Nephron progenitor cell (in vitro differentiated cells): Measurements from ENCODE around the gene ARHGAP33.

Source experiments
- DNase-seq: peaks from one replicate; pipeline ENCODE4 v3.0.0; 2021
- H3K27ac Mint-ChIP-seq: 2 replicates; pipeline ENCODE4 v1.8.0; 2021; ENCODE audit warnings: mild to moderate bottlenecking, moderate library complexity, mixed read lengths
- H3K27me3 Mint-ChIP-seq: 2 replicates; pipeline ENCODE4 v1.8.0; 2021; ENCODE audit warnings: mild to moderate bottlenecking, low read depth, mixed read lengths; ENCODE audit not compliant: poor library complexity
- H3K36me3 Mint-ChIP-seq: 2 replicates; pipeline ENCODE4 v1.8.0; 2021; ENCODE audit warnings: low read depth, mixed read lengths
- H3K4me1 Mint-ChIP-seq: 2 replicates; pipeline ENCODE4 v1.8.0; 2021; ENCODE audit warnings: mixed read lengths
- H3K4me3 Mint-ChIP-seq: 2 replicates; pipeline ENCODE4 v1.8.0; 2021; ENCODE audit warnings: mild to moderate bottlenecking, moderate library complexity, mixed read lengths
- H3K9me3 Mint-ChIP-seq: 2 replicates; pipeline ENCODE4 v1.8.0; 2021; ENCODE audit warnings: mild to moderate bottlenecking, moderate library complexity, mixed read lengths
- TF ChIP-seq, protein P1 (sequence below): fragments of 200-600 bp; sonication (generic); IDR thresholded peaks from 2 replicates; pipeline ENCODE4 v1.5.0; 2021; ENCODE audit warnings: antibody characterized with exemption

Gene ARHGAP33

DNA sequence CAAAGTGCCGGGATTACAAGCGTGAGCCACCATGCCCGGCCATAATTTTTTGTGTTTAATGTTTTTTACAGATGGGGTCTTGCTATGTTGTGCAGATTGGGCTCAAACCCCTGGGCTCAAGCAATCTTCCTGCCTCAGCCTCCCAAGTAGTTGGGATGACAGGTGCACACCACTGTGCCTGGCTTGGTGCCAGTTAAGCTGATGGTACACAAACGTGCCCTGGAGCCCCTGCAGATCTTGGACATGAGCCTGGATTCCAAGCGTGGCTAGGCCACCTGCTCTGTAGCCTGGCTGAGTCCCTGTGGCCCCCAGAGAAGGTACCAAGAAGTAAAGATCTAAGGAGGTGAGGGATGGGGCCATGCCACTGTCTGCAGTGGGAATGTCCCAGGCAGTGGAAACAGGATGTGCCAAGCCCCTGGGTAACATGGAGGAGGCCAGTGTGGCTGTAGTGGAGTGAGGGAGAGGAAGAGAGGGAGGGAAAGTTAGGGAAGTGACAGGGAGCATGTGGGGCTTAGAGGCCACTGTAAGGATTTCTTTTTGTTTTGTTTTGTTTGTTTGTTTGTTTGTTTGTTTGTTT, 30.2 kb downstream of the ARHGAP33 start:
- no peak overlapping the region for H3K27ac Mint-ChIP-seq
- H3K4me3 Mint-ChIP-seq = no peak overlapping the region
- peaks cover 8% of the 10 kb centered on the region for H3K9me3 Mint-ChIP-seq

DNA sequence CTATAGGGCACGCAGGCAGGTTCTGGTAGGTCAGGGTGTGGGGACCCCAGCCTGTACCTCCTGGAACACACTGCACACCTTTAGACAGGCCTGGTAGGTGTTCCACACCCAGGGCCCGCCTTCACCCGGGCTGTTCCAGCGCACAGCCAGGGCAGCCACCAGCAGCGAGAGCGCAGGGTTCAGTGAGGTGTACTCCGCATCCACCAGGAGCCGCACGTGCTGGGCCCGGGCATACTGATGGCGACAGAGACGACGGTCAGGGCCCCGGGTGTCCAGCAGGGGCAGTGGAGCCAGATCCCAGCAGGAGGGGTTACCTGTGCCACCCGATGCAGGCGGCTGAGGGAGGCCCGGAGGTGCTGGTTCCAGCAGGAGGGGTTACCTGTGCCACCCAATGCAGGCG, 31.2 kb downstream of the ARHGAP33 start:
- H3K9me3 Mint-ChIP-seq = peaks cover 5% of the 10 kb centered on the region
- peaks cover 52% of the 10 kb centered on the region for H3K27me3 Mint-ChIP-seq
- TF ChIP-seq, protein P1, sequence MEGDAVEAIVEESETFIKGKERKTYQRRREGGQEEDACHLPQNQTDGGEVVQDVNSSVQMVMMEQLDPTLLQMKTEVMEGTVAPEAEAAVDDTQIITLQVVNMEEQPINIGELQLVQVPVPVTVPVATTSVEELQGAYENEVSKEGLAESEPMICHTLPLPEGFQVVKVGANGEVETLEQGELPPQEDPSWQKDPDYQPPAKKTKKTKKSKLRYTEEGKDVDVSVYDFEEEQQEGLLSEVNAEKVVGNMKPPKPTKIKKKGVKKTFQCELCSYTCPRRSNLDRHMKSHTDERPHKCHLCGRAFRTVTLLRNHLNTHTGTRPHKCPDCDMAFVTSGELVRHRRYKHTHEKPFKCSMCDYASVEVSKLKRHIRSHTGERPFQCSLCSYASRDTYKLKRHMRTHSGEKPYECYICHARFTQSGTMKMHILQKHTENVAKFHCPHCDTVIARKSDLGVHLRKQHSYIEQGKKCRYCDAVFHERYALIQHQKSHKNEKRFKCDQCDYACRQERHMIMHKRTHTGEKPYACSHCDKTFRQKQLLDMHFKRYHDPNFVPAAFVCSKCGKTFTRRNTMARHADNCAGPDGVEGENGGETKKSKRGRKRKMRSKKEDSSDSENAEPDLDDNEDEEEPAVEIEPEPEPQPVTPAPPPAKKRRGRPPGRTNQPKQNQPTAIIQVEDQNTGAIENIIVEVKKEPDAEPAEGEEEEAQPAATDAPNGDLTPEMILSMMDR = no peak
- H3K27ac Mint-ChIP-seq = no peak overlapping the region
- H3K4me1 Mint-ChIP-seq = no peaks in the 10 kb centered on the region
- no peak overlapping the region for H3K4me3 Mint-ChIP-seq
- no peak for DNase-seq
- H3K36me3 Mint-ChIP-seq = no peaks in the 10 kb centered on the region

More for the DNA sequence above, 30.2 kb downstream of the ARHGAP33 start:
- H3K4me1 Mint-ChIP-seq = no peaks in the 10 kb centered on the region
- no peaks in the 10 kb centered on the region for H3K36me3 Mint-ChIP-seq
- peaks cover 43% of the 10 kb centered on the region for H3K27me3 Mint-ChIP-seq
- DNase-seq = no peak
- TF ChIP-seq, protein P1 = no peak

DNA sequence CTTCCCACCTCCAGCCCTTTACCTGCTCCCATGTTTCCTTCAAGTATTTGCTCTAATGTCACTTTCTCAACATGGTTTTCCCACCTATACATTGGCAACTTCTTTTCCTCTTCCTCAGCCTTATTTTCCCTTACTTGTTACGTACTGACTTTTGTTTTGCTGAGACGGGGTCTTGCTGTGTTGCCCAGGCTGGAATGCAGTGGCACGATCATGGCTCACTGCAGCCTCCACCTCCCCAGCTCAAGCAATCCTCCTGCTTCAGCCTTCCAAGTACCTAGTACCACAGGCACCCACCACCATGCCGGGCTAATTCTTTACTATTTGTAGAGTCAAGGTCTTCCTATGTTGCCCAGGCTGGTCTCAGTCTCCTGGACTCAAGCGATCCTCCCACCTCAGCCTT, 32.3 kb downstream of the ARHGAP33 start:
- H3K9me3 Mint-ChIP-seq = no peaks in the 10 kb centered on the region
- H3K27ac Mint-ChIP-seq = no peak overlapping the region
- no peak overlapping the region for H3K4me3 Mint-ChIP-seq
- DNase-seq = no peak
- H3K27me3 Mint-ChIP-seq = peaks cover 59% of the 10 kb centered on the region
- TF ChIP-seq, protein P1 = no peak
- no peaks in the 10 kb centered on the region for H3K4me1 Mint-ChIP-seq
- H3K36me3 Mint-ChIP-seq = no peaks in the 10 kb centered on the region

DNA sequence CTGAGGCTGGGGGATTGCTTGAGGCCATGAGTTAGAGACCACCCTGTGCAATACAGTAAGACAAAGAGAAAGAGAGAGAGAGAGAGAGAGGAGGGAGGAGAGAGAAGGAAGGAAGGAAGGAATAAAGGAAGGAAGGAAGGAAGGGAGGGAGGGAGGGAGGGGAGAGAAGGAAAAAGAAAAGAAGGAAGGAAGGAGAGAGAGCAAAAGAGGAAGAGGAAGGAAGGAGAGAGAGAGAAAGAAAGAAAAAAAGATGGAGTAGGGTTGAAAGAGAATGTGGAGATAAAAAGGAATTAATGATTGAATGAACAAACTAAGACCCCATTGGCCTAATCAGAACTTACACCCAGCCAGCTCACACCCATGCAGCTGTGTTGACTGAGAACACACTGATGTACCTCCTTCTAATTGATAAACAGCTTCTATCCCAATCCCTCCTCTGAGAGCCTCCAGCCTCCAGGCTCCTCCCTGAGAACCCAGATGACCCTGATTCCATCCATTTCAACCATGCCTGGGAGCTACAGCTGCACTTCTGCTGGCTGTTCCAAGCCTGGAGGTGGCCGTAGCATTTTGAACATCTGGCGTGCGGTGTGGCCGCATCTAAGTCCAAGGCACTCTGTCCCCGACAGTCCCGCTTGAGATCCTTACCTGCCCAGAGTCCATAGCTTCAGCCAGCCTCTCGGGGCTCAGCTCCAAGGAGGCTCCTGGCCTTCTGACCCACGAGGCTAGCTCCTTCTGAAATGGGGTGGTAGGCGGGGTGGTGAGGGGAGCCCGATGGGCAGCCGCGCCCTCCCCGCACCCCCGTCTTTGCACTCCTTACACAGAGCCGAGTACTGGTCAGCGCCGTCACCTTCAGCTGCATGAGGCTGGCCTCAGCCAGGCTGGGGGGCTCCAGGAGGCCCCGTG, 36.2 kb downstream of the ARHGAP33 start:
- no peaks in the 10 kb centered on the region for H3K9me3 Mint-ChIP-seq
- H3K27ac Mint-ChIP-seq = no peak overlapping the region
- H3K4me3 Mint-ChIP-seq = no peak overlapping the region
- H3K4me1 Mint-ChIP-seq = no peaks in the 10 kb centered on the region
- H3K27me3 Mint-ChIP-seq = peaks cover 55% of the 10 kb centered on the region
- no peaks in the 10 kb centered on the region for H3K36me3 Mint-ChIP-seq
- TF ChIP-seq, protein P1 = no peak
- no peak for DNase-seq

DNA sequence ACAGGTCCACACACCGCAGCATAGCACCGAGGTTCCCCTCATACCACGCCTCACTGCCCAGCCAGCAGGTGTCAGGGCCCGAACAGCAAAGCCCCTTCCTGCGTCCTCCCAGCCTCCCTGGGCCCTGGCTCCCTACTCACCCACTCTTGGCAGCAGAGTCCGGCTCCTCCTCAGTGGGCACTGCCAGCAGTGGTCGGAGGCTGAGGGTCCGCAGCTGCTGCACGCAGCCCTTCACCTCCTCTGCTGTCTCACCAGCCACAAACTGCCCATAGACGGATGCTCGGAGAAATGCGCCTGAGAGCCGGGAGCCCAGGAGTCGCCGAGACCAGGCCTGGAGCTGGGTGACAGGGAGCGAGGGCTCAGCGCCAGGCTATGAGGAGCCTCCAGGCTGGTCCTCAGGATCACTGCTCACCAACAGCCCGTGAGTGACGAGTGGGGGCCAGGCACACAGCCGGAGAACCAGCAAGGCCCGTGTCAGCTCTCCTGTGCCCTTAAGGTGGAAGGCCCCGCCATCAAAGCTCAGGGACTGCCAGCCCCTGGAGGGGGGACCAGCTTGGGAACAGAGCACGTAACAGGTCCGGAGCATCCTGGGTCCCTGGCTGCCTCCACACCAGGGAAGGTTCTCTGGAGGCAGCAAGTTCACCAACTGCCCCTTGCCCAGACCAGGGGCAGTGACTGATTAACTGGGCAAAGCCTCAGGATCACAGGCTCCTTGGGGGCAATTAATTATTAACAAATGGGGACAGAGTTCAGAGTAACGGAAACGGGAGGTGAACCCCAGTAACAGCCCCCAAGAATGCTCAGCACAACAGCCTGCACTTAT, 37.1 kb downstream of the ARHGAP33 start, which contains the start of gene PRODH2:
TSS of gene PRODH2 (minus strand) at position 626 of the 823 bp plus-strand sequence. CDS start at position 586, 40 bp downstream.
- H3K4me3 Mint-ChIP-seq = no peak within 1 kb of the TSS
- TF ChIP-seq, protein P1 = no peak
- peaks cover 58% of the 10 kb centered on the region for H3K27me3 Mint-ChIP-seq
- no peaks in the 10 kb centered on the region for H3K4me1 Mint-ChIP-seq
- DNase-seq = no peak
- no peaks in the 10 kb centered on the region for H3K36me3 Mint-ChIP-seq
- no peak within 1 kb of the TSS for H3K27ac Mint-ChIP-seq
- no peaks in the 10 kb centered on the region for H3K9me3 Mint-ChIP-seq
